Midbrain (tissue), 1 donor: ENCODE results near the gene ARL8A.
A peak's percentile ranks its signal among the peaks of the same experiment; 100 is the strongest.
"Not testable (repeated sequence)": the region's sequence is repeated elsewhere in the genome, so short reads cannot be mapped to it uniquely, and the experiment has no call there.

Experiments
- DNase-seq: peaks from one replicate; lab custom pipeline; 2025; lab: John Stamatoyannopoulos, UW

The ARL8A gene

DNA sequence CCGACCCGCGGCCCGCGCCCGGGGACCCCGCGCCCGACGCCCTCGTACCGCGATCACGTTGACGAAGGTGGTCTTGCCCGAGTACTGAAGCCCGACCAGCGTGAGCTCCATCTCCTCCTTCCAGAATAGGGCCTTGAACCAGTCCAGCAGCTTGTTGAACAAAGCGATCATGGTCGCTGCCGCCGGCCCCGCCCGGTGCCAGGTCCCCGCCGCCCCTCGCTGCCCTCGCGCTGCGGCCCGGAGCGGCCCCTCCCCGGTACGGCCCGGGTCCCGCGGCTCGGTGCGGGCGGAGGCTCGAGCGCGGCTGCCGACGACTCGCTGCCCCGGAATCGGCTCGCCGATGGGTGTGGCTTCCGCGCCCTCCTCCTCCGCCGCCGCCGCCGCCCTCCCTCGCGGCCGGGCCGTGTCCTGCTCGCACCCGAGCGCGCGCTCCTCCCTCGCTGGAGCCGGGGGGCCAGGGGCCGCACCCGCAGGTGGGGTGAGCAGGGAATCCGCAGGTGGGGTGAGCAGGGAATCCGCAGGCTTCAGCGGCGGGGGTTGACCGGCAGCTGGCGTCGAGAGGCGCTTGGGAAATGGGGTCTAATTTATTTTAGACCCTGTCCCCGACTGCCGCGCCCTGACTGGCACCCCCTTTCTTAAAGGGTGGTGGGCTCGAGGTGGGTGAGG lies at the start of gene ARL8A:
TSS of gene ARL8A (minus strand) at position 336 of the 666 bp plus-strand sequence. CDS start at position 171, 165 bp downstream.
- peak; percentile 59 for DNase-seq

DNA sequence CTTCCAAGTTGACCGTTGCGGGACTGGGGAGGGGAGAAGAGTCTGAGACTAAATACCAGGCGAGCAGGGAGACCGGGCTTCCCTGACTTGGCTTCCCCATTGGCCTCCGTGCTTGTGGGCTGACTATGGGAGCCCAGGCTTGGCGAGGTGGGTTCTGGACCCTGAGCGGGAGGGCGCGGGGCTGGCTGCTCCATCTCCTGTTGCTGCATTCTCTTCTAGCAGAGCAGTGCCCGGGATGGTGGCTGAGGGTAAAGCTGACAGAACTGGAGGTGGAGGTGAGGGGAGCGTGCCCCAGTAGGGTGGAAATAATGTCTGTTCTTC lies 49.8 kb upstream of the ARL8A start:
- DNase-seq: no peak

DNA sequence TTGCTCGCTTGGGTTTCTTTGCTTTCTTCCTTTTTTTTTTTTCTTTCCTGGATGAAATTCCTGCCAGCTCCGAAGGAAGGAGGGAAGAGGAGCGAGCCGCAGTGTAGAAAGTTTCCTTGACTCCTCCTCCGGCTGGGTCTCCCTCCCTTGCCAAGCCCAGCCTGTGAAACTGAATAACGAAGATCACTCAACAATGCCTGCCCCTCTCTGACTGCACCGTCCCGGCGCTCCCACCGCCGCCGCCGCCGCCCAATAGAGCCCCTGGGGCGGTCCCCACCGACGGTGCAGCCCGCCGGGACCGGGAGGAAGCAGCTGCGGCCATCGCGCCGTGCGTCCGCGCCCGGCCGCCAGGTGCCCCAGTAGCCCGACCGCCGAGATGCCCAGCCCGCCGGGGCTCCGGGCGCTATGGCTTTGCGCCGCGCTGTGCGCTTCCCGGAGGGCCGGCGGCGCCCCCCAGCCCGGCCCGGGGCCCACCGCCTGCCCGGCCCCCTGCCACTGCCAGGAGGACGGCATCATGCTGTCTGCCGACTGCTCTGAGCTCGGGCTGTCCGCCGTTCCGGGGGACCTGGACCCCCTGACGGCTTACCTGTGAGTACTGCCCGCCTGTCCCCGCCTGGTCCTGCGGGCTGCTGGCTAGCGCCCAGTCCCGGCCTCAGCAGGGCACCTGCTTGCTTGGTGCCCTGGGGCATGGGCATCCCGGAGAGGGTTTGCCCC lies 49.2 kb upstream of the ARL8A start, which contains the start of gene LGR6:
TSS of gene LGR6 (plus strand) at position 186 of the 714 bp plus-strand sequence. CDS start at position 377, 191 bp downstream.
- DNase-seq: no peak

DNA sequence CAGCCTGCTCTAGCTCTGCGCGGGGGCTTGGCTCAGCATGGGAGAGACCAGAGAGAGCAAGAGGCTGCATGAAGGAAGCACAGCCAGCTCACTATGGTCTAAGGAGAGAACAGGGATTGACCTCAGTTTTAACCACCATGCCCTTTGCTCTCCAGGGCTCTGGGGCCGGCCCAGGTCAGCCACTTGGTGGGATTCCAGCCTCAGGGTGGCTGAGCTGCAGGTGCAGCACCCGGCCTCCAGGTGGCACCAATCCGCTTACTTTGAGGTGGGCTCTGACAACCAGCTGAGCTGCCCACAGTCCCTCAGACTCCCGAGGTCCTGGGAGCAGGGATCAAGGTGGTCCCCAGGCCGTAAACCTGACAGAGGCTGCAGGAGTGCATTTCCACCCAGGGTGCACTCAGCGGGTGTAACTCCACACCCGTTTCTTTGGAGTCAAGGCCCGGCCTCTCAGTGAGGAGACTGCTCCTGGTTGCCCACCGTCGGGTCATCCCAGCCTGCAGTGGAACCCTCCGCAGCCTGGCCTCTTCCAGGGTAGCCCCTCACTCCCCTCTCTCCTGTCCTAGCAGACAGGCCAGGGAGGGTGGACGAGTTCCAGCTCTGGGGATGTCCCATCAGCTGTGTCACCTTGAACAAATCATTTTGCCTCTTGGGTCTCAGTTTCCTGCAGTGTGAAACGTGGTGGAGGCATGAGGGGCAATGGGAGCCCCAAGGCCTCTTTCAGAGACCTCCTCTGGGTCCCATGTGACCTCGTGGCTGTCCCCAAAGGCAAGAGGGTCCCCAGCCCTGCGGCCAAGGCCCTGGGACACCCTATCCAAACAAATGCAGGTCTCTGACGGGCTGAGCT lies 48.5 kb upstream of the ARL8A start:
- peak; percentile 42 for DNase-seq

DNA sequence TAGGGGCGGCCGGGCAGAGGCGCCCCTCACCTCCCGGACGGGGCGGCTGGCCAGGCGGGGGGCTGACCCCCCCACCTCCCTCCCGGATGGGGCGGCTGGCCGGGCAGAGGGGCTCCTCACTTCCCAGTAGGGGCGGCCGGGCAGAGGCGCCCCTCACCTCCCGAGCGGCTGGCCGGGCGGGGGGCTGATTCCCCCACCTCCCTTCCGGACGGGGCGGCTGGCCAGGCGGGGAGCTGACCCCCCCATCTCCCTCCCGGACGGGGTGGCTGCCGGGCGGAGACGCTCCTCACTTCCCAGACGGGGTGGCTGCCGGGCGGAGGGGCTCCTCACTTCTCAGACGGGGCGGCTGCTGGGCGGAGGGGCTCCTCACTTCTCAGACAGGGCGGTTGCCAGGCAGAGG lies 46.9 kb upstream of the ARL8A start:
- not testable (repeated sequence) for DNase-seq

DNA sequence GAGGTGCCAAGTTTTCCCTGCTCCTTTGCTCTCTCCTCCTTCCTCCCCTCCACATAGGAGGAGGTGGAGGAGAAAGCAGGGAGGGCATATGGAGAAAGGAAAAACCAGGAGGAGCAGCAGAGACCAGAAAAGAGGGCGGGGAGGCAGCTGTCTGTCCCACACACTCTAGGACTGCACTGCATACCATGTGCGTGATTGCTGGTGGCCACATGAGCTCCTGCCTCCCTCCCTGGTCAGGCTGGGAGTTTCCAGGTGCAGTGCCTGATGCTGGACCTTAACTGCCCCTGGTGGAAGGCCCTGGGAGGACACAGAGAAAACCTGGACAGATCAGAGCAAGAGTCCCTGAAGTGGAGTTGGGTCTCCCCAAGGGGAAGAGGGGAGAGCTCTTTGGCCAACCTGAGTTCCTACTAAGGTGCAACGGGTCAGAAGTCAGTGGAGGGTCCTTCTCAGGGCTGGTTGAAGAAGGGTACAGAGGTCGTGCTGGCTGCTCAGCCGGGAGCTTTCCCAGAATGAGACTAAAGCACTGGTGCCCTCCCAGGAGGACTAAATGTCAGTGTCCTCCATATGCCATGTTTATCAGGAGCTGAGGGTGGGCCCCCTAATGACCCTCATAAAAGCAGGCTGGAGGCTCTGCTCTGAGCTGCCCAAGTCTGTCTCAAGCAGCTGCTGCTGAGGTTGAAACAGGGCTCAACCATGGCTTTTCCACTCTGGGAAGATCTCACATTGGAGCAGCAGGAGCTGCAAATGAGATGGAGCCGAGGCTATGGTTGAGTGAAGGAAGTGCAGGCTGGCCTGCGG lies 45.6 kb upstream of the ARL8A start:
- no peak for DNase-seq

DNA sequence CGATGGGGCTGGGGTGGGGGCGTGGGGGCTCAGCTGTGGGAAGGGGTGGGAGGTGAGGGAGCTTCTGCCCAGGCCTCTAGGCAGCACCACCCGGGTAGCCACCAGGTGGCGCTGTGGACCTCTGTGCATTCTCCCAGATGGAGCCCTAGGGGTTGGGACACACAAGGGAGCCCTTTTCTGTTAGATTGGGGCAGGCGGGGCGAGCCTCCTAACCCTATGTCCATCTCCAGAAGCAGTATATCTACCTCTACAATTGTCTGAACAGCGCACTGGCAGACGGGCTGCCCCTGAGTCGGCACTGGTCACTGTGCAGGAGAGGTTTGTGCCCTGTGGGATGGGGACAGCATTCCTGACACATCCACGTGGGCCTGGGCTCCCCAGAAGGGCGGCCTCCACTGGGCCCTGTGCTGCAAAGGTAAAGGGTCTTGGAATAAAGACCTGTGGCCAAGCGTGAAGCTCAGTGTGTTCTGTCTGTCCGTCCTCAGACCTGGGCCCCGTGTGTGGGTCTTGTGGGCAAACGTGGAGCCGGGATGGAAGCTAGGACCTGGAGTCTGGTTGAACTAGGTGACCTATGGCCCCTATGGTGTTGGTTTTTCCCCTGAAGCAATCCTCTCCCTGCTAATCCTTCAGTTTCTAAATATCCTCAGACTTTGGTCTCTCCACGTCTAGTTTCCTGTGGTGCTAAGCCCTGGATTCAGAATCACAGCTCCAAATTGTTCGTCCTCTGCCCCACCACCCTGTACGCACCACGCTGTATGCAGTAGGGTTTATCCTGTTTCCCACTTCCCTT lies 44.7 kb upstream of the ARL8A start:
- DNase-seq: peak; percentile 63

DNA sequence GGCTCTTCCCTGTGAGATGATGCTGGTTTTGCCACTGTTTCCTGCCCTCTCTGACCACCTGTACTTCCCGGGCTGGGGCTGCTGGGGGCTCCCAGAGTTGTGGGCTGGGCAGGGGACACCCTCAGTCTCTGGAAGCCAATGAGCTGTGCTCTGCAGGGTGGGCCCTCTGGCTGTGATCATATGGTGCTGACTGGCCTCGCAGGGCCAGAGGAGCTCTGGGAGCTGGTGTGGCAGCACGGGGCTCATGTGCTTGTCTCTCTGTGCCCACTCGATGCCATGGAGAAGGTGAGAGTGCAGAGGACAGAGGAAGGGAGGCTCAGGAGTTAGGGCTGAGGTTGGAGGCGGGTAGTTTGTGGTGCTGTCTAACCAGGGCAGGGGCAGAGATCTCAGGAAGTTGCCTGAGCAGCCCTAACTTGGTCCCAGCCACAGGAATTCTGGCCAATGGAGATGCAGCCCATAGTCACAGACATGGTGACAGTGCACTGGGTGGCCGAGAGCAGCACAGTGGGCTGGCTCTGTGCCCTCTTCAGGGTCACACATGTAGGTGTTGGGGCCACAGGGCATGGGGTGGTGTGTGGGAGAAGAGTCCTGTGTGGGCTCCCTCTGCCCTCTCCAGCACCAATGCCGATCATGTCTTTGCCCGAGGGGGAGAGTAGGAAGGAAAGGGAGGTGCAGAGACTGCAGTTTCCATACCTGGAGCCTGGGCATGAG lies 43.3 kb upstream of the ARL8A start:
- DNase-seq: no peak

DNA sequence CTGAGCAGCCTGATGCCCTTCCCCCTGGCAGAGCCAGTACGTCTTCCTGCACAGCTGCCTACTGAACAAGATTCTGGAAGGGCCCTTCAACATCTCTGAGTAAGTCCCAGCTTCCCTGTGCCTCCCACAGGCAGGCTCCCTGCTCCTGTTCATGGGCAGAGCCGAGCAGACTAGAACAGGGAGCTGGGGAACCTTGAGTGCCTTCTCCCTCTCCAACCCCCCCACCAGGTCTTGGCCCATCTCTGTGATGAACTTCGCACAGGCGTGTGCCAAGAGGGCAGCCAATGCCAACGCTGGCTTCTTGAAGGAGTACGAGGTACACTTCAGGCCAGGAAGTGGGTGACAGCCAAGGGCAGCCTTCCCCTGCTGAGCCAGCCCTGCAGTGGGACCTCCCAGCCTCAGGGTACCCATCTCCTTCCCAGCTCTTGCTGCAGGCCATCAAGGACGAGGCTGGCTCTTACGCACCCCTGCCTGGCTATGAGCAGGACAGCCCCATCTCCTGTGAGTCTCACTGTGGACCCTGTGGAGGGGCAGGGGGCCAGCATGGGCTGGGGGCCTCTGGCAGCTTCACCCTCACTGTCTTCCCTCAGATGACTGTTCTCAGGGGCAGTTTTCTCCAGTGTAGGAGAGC lies 42.6 kb upstream of the ARL8A start:
- no peak for DNase-seq

DNA sequence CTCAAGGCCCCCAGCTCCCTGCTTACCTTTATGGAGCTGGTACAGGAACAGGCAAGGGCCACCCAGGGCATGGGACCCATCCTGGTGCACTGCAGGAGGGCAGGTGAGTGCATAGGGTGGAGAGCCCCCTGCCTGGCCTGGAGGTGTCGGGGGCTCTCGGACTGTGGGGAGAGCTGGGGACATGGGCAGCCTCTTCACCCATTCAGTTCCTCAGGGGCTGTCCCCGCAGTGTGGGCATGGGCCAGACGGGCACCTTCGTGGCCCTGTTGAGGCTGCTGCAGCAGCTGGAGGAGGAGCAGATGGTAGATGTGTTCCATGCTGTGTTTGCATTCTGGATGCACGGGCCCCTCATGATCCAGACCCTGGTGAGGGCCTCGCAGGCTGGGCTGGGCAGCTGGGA lies 41.8 kb upstream of the ARL8A start:
- DNase-seq: no peak

DNA sequence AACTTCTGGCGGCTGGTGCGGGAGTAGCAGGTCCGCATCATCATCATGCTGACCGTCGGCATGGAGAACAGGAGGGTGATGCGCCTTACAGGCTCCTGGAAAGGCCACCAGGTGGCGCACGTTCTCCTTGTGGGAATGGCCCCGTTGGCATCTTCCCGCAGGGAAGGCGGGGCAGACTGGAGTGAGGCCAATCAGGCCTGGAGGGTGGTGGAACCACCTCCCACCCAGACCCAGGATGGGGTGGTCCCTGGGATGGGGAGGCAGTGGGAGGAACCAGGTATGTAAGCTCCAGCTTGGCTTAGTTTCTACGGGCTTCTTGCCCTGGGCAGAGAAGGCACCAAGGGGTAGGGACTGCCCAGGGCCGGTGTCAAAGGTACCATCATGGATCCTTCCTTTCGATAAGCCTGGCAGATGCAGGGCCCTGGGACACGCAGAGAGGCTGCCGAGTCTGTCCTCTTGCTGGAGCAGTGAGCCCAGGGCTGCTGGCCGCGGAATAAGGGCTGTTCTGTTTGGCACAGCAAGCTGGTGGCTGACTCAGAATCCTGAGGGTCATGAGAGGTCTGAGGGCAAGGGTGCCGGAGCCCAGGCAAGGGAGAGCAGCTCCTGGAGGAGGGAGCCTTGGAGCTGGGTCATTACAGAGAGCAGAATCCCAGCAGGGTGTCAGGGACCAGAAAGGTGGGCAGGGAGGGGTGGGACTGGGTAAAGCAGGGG lies 40.4 kb upstream of the ARL8A start:
- DNase-seq: peak; percentile 79

DNA sequence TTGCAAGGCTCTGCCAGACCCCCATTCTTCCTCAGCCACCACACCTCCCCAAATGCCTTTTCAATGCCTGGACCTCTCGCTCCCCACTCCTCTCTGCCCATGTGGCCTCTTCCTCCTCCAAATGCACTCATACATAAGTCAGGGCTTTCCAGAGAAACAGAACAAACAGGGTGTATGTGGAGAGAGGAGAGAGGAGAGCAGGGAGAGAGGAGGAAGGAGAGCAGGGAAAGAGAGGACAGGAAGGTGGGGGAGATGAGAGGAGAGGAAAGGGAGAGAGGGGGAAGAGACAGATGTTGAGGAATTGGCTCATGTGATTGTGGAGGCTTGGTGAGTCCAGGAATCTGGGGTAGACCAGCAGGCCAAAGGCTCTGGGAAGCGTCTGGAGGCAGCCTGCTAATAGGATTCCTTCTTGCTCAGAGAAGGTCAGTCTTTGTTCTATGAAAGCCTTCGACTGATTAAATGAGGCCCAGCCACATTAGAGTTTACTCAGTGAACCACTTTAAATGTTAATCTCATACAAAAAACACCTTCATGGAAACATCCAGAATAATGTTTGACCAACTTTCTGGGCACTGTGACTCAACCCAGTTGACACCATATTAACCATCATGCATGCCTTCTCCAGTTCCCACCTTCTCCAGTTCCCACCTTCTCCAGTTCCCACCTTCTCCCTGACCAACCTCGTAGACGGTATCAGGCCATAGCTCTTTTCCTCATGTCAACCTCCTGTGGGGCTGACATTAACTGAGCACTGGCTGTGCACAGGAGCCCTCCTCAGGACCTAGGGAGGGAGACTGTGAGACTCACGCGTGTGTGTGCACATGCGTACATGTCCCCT lies 37.7 kb upstream of the ARL8A start:
- no peak for DNase-seq

DNA sequence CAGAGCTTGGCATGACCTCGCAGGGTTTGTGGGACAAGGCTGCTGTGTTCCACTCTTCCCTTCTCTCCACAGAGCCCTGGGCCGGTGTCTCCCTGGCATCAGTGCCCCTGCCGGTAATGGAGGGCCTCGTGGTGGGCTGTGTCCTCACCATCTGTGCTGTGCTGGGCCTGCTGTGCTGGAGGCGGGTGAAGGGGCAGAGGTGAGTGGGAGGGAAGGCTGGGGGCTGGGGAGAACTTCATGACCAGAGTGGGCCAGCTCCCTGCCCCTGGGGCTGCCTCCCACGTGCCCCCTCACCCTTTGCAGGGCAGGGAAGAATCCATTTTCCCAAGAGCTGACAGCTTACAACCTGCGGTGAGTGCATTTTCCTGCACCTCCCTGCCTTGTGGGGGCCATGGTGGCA lies 37.0 kb upstream of the ARL8A start:
- DNase-seq: no peak

DNA sequence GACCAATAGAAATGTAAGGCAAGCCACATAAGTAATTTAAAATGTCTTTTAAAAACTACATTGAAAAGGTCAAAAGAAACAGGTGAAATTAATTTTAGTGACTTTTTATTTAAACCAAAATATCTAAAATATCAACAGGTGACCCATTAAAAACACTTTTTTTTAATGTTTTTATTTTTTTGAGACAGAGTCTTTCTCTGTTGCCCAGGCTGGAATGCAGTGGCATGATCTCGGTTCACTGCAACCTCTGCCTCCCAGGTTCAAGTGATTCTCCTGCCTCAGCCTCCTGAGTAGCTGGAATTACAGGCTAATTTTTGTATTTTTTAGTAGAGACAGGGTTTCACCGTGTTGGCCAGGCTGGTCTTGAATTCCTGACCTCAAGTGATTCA lies 36.2 kb upstream of the ARL8A start:
- not testable (repeated sequence) for DNase-seq

DNA sequence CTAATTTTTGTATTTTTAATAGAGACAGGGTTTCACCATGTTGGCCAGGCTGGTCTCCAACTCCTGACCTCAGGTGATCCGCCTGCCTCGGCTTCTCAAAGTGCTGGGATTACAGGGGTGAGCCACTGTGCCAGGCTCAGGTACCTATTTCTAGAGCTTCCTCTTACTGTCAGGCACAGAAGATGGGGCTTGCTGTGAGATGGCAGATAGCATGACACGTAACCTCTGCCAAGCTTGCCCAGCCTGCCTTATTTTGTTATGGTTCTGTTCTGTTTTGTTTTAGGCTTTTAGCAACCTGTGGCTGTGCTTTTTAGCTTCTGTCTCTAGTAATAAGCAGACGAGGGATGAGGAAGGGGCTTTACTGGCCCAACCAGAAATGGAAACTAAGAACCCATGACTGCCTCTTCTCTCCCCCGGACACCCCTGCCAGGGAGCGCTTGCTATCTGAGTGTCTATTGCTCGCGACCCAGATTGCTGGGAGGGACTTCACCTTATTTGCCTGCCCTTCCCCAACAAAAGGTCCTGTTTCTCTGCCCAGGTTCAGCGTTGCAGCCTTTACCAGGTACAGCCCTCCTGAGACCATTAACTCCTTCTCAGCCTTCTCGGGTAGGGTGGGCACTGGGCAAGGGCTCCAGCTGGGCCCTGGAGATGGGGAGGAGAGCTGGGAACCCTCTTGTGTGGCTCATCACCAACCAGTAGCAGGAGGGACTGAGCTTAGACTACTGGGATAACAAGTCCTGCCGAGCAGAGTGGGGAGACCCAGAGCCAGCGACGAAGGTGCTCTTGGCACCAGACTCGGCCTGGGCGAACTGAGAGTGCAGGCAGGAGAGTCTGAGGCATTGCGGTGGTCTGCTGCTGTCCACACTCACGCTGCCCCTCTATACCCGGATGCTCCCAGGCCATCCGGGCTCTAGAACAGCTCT lies 35.6 kb upstream of the ARL8A start:
- no peak for DNase-seq

DNA sequence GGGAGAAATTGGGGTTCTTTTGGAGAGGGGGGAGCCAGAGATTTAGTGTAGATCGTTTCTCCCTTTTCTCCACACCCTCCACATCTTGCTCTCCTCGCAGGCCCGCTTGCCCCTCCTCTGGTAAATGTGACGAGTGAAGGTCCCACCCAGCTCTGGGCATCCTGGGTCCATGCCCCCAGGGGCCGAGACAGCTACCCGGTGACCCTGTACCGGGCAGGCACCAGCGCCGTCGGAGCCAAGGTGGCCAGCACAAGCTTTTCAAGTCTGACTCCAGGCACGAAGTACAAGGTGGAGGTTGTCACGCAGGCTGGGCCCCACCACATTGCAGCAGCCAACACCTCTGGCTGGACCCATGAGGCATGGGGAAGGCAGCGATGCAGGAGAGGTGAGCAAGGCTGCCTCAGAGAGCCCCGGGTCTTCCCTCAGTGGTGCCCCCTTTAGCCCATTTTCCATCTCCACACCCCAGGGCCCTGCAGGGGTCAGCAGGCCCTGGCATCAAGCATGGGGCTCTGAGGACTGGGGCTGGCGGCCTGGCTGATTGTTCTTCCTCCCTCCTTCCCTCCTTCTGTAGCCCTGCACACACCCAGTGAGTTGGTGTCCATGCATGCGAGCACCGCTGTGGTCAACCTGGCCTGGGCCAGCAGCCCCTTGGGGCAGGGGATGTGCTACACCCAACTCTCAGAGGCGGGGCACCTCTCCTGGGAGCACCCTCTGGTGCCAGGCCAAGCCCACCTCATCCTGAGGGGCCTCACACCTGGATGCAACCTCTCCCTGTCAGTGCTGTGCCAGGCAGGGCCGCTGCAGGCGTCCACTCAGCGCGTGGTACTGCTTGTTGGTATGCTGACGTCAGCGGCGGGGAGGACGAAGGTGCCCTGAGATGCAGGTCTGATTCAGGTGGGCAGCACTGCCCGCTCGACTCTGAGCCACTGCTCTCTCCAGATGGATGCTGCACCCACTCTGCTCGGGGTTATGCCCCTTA lies 32.7 kb upstream of the ARL8A start:
- no peak for DNase-seq
